ENCODE results near the gene GNPNAT1. TPM values are rescaled to one million over a fixed set of nuclear protein-coding genes. Genes with fewer than 3 reads are reported as not detected.

Gene GNPNAT1
- total RNA-seq, 2 donors from 2014 or later = 34.3 to 62.9 TPM

GRCh38 chr14:52781629-52782028, 9.8 kb downstream of the GNPNAT1 start:
- no peaks in the 10 kb centered on the region for H3K9me3 ChIP-seq
- TF ChIP-seq, protein P1, sequence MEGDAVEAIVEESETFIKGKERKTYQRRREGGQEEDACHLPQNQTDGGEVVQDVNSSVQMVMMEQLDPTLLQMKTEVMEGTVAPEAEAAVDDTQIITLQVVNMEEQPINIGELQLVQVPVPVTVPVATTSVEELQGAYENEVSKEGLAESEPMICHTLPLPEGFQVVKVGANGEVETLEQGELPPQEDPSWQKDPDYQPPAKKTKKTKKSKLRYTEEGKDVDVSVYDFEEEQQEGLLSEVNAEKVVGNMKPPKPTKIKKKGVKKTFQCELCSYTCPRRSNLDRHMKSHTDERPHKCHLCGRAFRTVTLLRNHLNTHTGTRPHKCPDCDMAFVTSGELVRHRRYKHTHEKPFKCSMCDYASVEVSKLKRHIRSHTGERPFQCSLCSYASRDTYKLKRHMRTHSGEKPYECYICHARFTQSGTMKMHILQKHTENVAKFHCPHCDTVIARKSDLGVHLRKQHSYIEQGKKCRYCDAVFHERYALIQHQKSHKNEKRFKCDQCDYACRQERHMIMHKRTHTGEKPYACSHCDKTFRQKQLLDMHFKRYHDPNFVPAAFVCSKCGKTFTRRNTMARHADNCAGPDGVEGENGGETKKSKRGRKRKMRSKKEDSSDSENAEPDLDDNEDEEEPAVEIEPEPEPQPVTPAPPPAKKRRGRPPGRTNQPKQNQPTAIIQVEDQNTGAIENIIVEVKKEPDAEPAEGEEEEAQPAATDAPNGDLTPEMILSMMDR (IDR thresholded peaks at IDR 0.05) = no peak
- H3K27me3 ChIP-seq = no peaks in the 10 kb centered on the region
- no peak for DNase-seq
- intact Hi-C loops (cut with DNase I) = loop anchor here (10.0 kb wide), 1 partner anchor 47 kb away; the partner anchor contains the start of gene STYX
- no peak overlapping the region for H3K4me3 ChIP-seq
- H3K9ac ChIP-seq (ENCODE audit: low read depth in 2 of 2, low read length in 2 of 2) = no peak overlapping the region
- H3K36me3 ChIP-seq = peaks cover 9% of the 10 kb centered on the region
- no peaks in the 10 kb centered on the region for H3K4me1 ChIP-seq
- no peak overlapping the region for H3K27ac ChIP-seq

- Histone ChIP-seq H3K9me3 (no peaks in the 10 kb centered on the region), H3K27ac (no peak overlapping the region), H3K4me3 (no peak overlapping the region), H3K27me3 (no peaks in the 10 kb centered on the region), H3K9ac (ENCODE audit: low read depth in 2 of 2, low read length in 2 of 2) (no peak overlapping the region), H3K4me1 (no peaks in the 10 kb centered on the region), H3K36me3 (peaks cover 9% of the 10 kb centered on the region)
- DNase-seq = no peak
- TF ChIP-seq, protein P1 (IDR thresholded peaks at IDR 0.05) = no peak
- intact Hi-C loops (cut with DNase I) = loop anchor here (10.0 kb wide), 1 partner anchor 46 kb away; the partner anchor contains the start of gene STYX
These were observed 10.5 kb downstream of the GNPNAT1 start for GRCh38 chr14:52780893-52781292.

GRCh38 chr14:52778702-52779101, 12.7 kb downstream of the GNPNAT1 start:
- TF ChIP-seq, protein P1 (IDR thresholded peaks at IDR 0.05) = no peak
- no peak for DNase-seq
- intact Hi-C loops (cut with DNase I) = no loop called here
- Histone ChIP-seq H3K4me3 (no peak overlapping the region), H3K9me3 (no peaks in the 10 kb centered on the region), H3K9ac (ENCODE audit: low read depth in 2 of 2, low read length in 2 of 2) (no peak overlapping the region), H3K27ac (no peak overlapping the region), H3K4me1 (no peaks in the 10 kb centered on the region), H3K27me3 (no peaks in the 10 kb centered on the region), H3K36me3 (peaks cover 9% of the 10 kb centered on the region)

DNA sequence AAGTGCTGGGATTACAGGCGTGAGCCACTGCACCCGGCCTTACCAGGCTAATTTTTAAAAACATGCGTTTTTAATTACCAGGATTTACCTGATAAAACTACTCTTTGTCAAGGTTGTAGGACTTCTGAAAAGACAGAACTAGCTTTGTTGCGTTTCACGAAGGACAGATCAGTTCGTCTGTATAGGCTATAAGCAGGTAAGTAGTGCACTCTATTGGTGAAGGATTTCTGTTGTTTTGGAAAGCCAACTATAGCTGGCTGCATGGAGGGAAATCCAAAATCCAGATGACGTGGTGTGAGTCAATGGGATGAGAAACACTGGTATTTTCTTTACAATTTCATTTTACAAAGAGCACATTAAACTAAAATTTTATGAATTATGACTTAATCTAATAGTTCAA, 14.6 kb downstream of the GNPNAT1 start:
- intact Hi-C loops (cut with DNase I) = no loop called here
- no peak overlapping the region for H3K9ac ChIP-seq (ENCODE audit: low read depth in 2 of 2, low read length in 2 of 2)
- no peaks in the 10 kb centered on the region for H3K27me3 ChIP-seq
- no peak overlapping the region for H3K4me3 ChIP-seq
- no peaks in the 10 kb centered on the region for H3K9me3 ChIP-seq
- H3K27ac ChIP-seq = no peak overlapping the region
- DNase-seq = no peak
- TF ChIP-seq, protein P1 (IDR thresholded peaks at IDR 0.05) = no peak
- no peaks in the 10 kb centered on the region for H3K4me1 ChIP-seq
- peaks cover 7% of the 10 kb centered on the region for H3K36me3 ChIP-seq

GRCh38 chr14:52769887-52770286, 21.5 kb downstream of the GNPNAT1 start:
- Histone ChIP-seq H3K9ac (ENCODE audit: low read depth in 2 of 2, low read length in 2 of 2) (no peak overlapping the region), H3K27ac (no peak overlapping the region), H3K4me3 (no peak overlapping the region), H3K27me3 (no peaks in the 10 kb centered on the region), H3K36me3 (peaks cover 6% of the 10 kb centered on the region), H3K9me3 (no peaks in the 10 kb centered on the region), H3K4me1 (no peaks in the 10 kb centered on the region)
- TF ChIP-seq, protein P1 (IDR thresholded peaks at IDR 0.05) = no peak
- no peak for DNase-seq
- intact Hi-C loops (cut with DNase I) = no loop called here

Data from colonic mucosa (tissue), 4 donors.